ENCODE results near the gene CCL1. TPM values are rescaled to one million over a fixed set of nuclear protein-coding genes. Genes with fewer than 3 reads are reported as not detected.

Gene CCL1
- total and polyA plus RNA-seq, 4 donors, result not detected

DNA sequence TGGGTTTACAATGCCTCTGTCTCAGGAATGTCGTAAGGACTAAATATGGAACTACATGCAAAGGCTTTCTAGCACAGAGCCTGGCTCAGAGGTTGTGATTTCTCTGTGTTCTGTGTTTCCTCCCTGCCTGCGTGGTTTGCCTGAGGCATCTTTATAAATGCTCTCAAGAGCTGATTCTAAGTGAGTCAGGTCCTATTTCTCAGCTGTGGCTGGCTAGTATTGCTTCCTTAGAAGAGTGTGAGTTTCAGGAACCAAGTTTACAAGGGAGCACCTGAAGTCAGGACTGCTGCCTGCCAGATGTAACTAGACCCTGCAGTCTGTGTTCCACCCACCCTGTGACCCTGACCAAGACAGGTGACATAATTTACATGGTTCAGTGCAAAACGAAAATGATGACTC, 8.0 kb upstream of the CCL1 start:
- Histone ChIP-seq H3K27me3 (ENCODE audit: control insufficient read depth in 4 of 4, insufficient read depth in 4 of 4, low read length in 3 of 4) (no peaks in the 10 kb centered on the region), H3K4me3 (ENCODE audit: low read depth in 1 of 3, low read length in 3 of 3) (no peak overlapping the region), H3K9ac (ENCODE audit: low read depth in 1 of 2, low read length in 2 of 2) (no peak overlapping the region), H3K27ac (ENCODE audit: low read depth in 1 of 2, low read length in 2 of 2) (no peak overlapping the region), H3K9me3 (ENCODE audit: control insufficient read depth in 4 of 4, low read length in 3 of 4) (no peaks in the 10 kb centered on the region), H3K4me1 (ENCODE audit: control insufficient read depth in 4 of 4, insufficient read depth in 4 of 4, low read length in 3 of 4) (peaks cover 7 to 19% (median 18%) of the 10 kb centered on the region in 4 donors), H3K36me3 (ENCODE audit: control insufficient read depth in 4 of 4, insufficient read depth in 3 of 4, low read depth in 1 of 4, low read length in 3 of 4) (no peaks in the 10 kb centered on the region)
- no peak for DNase-seq (ENCODE audit: low spot score)
- TF ChIP-seq TAF1 (conservative IDR thresholded peaks at IDR 0.05) (no peak), HNF4G (IDR thresholded peaks at IDR 0.05) (no peak), HNF4A (conservative IDR thresholded peaks at IDR 0.05) (no peak), RXRA (IDR thresholded peaks at IDR 0.05) (no peak), RAD21 (IDR thresholded peaks at IDR 0.05) (no peak)
- 75% methylated on average over 3 of the region's 3 CpGs for WGBS

DNA sequence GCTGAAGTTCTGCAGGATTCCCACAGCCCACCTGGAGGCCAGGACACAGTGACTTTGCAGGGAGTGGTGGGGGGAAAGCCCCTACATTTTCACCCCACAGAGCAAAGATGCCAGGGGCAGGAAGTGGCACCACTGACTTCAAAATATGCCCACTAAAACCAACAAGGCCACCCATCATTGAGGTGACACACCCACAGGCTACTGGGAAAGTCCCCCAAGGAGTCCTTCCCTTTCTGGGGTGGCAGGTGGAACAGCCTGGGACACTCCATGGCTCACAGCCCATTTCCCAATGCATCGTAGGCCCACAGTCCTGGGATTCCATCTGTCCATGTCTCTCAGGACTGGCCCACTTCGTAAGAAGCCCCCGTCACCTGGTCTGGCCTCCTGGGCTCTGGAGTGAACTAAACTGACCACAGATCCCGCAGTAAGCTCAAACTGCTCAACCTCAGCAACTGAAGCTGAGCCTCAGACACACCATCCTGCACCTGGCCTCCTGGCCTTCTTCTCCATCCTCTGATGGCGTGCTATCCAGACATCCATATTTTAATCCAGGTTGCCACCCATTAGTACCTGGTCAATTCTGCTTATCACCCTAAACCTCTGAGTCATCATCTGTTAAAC, 7.5 kb upstream of the CCL1 start:
- Histone ChIP-seq H3K9ac (ENCODE audit: low read depth in 1 of 2, low read length in 2 of 2) (no peak overlapping the region), H3K4me1 (ENCODE audit: control insufficient read depth in 4 of 4, insufficient read depth in 4 of 4, low read length in 3 of 4) (peaks cover 7 to 19% (median 18%) of the 10 kb centered on the region in 4 donors), H3K4me3 (ENCODE audit: low read depth in 1 of 3, low read length in 3 of 3) (no peak overlapping the region), H3K9me3 (ENCODE audit: control insufficient read depth in 4 of 4, low read length in 3 of 4) (no peaks in the 10 kb centered on the region), H3K27me3 (ENCODE audit: control insufficient read depth in 4 of 4, insufficient read depth in 4 of 4, low read length in 3 of 4) (no peaks in the 10 kb centered on the region), H3K36me3 (ENCODE audit: control insufficient read depth in 4 of 4, insufficient read depth in 3 of 4, low read depth in 1 of 4, low read length in 3 of 4) (no peaks in the 10 kb centered on the region), H3K27ac (ENCODE audit: low read depth in 1 of 2, low read length in 2 of 2) (no peak overlapping the region)
- DNase-seq (ENCODE audit: low spot score), result no peak
- WGBS, result 95% methylated on average over 5 of the region's 5 CpGs
- no peak for TF ChIP-seq NR2F2 (IDR thresholded peaks at IDR 0.05)
- TF ChIP-seq TAF1 (conservative IDR thresholded peaks at IDR 0.05), result no peak
- TF ChIP-seq, protein P1, sequence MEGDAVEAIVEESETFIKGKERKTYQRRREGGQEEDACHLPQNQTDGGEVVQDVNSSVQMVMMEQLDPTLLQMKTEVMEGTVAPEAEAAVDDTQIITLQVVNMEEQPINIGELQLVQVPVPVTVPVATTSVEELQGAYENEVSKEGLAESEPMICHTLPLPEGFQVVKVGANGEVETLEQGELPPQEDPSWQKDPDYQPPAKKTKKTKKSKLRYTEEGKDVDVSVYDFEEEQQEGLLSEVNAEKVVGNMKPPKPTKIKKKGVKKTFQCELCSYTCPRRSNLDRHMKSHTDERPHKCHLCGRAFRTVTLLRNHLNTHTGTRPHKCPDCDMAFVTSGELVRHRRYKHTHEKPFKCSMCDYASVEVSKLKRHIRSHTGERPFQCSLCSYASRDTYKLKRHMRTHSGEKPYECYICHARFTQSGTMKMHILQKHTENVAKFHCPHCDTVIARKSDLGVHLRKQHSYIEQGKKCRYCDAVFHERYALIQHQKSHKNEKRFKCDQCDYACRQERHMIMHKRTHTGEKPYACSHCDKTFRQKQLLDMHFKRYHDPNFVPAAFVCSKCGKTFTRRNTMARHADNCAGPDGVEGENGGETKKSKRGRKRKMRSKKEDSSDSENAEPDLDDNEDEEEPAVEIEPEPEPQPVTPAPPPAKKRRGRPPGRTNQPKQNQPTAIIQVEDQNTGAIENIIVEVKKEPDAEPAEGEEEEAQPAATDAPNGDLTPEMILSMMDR (IDR thresholded peaks at IDR 0.05; ENCODE audit: low read depth, low read length, missing input control), result no peak
- TF ChIP-seq GABPA (IDR thresholded peaks at IDR 0.05 in 1 of 2, conservative IDR thresholded peaks at IDR 0.05 in 1 of 2), result no peak
- TF ChIP-seq, protein P2, sequence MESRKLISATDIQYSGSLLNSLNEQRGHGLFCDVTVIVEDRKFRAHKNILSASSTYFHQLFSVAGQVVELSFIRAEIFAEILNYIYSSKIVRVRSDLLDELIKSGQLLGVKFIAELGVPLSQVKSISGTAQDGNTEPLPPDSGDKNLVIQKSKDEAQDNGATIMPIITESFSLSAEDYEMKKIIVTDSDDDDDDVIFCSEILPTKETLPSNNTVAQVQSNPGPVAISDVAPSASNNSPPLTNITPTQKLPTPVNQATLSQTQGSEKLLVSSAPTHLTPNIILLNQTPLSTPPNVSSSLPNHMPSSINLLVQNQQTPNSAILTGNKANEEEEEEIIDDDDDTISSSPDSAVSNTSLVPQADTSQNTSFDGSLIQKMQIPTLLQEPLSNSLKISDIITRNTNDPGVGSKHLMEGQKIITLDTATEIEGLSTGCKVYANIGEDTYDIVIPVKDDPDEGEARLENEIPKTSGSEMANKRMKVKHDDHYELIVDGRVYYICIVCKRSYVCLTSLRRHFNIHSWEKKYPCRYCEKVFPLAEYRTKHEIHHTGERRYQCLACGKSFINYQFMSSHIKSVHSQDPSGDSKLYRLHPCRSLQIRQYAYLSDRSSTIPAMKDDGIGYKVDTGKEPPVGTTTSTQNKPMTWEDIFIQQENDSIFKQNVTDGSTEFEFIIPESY (IDR thresholded peaks at IDR 0.05), result no peak
- no peak for TF ChIP-seq HNF4G (IDR thresholded peaks at IDR 0.05)

DNA sequence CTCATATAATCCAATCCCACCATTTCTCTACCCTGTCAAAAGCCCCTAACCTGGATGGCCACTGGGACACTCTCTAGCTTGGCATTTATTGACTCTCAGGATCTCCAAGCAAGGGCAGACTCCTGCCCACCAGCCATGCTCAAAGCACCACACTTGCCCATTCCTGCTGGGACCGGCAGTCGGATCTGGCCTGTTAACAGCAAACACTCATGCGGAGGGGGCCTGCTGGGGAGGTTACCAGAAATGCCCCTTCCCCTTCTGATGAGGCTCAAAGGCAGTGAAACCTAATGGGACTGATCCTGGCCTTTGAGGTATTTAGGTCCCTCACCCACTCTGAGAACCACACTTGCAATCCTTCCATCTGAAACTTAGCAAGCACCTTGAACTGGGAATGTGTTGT, 6.5 kb upstream of the CCL1 start:
- Histone ChIP-seq H3K27me3 (ENCODE audit: control insufficient read depth in 4 of 4, insufficient read depth in 4 of 4, low read length in 3 of 4) (no peaks in the 10 kb centered on the region), H3K27ac (ENCODE audit: low read depth in 1 of 2, low read length in 2 of 2) (no peak overlapping the region), H3K4me3 (ENCODE audit: low read depth in 1 of 3, low read length in 3 of 3) (no peak overlapping the region), H3K9ac (ENCODE audit: low read depth in 1 of 2, low read length in 2 of 2) (no peak overlapping the region), H3K9me3 (ENCODE audit: control insufficient read depth in 4 of 4, low read length in 3 of 4) (no peaks in the 10 kb centered on the region), H3K36me3 (ENCODE audit: control insufficient read depth in 4 of 4, insufficient read depth in 3 of 4, low read depth in 1 of 4, low read length in 3 of 4) (no peaks in the 10 kb centered on the region), H3K4me1 (ENCODE audit: control insufficient read depth in 4 of 4, insufficient read depth in 4 of 4, low read length in 3 of 4) (peaks cover 7 to 20% (median 18%) of the 10 kb centered on the region in 4 donors)
- TF ChIP-seq, protein P3, sequence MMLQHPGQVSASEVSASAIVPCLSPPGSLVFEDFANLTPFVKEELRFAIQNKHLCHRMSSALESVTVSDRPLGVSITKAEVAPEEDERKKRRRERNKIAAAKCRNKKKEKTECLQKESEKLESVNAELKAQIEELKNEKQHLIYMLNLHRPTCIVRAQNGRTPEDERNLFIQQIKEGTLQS (IDR thresholded peaks at IDR 0.05), result no peak
- TF ChIP-seq, protein P4, sequence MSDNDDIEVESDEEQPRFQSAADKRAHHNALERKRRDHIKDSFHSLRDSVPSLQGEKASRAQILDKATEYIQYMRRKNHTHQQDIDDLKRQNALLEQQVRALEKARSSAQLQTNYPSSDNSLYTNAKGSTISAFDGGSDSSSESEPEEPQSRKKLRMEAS (IDR thresholded peaks at IDR 0.05), result no peak
- no peak for TF ChIP-seq EGR1 (IDR thresholded peaks at IDR 0.05; ENCODE audit: low read depth in 2 of 2)
- no peak for TF ChIP-seq RAD21 (IDR thresholded peaks at IDR 0.05)
- TF ChIP-seq HNF4G (IDR thresholded peaks at IDR 0.05), result no peak
- no peak for TF ChIP-seq HNF4A (conservative IDR thresholded peaks at IDR 0.05)
- 96% methylated on average over 3 of the region's 3 CpGs for WGBS
- DNase-seq (ENCODE audit: low spot score), result no peak
